Stimulated activated CD4-positive, alpha-beta T cell treated with anti-CD3 and anti-CD28 coated beads, Interleukin-1b, Interleukin-23, amount 100 ng/mL, for 4 hours (primary cell): ENCODE data around the gene TP63.
"Not testable (repeated sequence)": the region's sequence is repeated elsewhere in the genome, so short reads cannot be mapped to it uniquely, and the experiment has no call there.

Source experiments
- DNase-seq, 2 donors: peaks; one replicate each; pipeline ENCODE4 v3.0.0-alpha.2; 2020; ENCODE audit warnings: low read depth in 2 of 2

Gene TP63

DNA sequence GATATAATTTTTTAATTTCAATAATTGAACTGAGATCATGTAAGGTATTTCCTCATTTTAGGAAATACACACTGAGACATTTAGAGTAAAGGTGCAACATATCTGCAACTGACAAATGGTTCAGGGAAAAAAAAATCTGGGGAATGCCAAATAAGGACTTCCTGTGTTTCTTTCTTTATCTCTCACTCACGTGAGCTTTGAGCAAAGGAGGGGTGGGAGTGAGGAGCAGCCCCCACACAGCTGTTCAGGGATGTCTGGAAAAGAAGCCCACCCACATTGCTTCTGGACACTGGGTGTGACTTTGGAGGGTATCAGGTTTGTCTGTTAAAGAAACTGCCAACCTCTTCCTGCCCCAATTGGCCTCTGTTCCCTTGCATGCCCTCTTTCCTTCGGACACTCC is 5.6 kb upstream of the TP63 start:
- no peak for DNase-seq

DNA sequence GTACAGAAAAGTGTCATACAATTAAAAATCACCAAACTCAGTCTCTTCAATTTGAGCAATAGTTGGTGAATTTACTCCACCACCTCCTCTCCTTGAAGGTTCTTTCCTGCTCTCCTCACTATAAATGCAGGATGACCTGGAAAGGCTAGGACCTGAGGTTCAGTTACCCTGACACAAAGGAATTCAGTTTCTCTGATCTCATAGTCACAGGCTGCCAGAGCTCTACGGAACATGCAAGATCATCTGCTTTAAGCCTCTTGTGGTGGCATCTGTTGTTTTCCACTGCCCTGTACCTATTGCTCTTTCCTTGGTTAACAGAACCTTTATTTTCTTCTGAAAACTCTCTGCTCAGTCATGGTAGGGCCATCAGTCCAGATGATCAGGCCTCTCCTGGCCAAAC is 4.9 kb upstream of the TP63 start:
- DNase-seq = no peak

DNA sequence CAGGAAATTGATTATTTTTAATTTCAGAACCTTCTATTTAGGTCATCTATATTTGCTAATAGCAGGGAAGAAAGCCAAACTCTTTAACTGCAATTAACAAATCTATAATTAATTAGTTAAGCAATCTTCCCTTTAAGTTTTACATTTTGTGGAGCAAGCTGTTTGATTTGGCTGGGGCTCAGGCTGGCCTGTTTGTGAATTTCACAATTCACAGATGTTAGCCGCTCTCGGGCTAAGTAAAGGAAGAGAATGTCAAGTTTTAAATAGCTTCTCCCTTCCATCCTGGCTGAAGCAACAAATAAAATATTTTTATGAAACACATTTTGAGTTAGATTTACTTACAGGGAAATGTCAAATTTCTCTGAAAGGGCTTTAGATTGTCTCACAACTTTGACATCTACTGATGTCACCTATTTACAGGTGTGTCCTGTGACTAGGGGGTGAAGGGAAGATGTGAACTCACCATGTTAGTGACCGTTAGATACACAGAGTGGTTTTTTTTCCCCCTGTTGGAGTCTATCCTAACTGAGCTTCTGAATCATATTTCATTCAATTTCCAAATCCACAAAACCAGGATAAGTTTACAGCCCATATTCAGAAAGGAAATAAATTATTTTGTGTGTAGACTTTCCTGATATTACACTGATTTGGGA is 1.3 kb upstream of the TP63 start:
- DNase-seq = no peak

DNA sequence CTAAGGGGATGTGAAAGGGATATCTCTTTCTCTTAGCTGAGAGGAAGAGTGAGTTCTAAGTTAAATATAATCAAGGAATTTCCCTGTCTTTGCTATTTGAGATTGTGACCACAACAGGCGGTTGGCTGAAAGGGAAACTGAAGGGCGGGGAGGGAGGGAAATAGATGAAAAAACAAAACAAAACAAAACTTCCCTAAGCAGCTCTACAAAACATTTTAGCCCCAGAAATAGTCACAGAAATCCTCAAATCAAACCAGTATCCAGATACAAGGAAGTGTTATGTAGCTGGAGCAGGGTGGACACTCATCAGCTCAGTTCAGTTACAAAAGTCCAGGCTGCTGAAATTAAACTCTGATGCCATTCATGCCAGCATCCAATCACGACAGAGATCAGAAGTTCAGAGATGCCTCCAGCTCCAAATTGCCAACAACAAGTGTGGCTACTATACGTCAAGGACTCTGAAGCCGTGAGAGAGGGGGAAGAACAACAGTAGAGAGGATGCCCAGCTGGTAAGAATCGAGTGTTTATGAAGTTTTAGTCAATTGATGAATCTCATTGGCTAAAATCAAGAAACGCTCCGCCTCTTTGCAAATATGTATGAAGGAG is 319 bp upstream of the TP63 start:
- DNase-seq = no peak

DNA sequence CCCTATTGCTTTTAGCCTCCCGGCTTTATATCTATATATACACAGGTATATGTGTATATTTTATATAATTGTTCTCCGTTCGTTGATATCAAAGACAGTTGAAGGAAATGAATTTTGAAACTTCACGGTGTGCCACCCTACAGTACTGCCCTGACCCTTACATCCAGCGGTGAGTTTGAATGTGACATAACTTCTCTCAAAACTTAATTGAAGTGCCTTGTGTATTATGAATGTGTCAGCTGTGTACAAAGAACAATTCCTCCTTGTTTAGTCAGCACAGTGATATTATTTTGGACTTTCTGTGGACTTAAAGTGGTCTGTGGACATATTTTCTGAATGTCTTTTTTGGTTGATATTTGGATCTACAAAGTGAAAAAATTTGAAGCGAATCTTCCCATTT is 220 bp downstream of the TP63 start:
- no peak for DNase-seq

DNA sequence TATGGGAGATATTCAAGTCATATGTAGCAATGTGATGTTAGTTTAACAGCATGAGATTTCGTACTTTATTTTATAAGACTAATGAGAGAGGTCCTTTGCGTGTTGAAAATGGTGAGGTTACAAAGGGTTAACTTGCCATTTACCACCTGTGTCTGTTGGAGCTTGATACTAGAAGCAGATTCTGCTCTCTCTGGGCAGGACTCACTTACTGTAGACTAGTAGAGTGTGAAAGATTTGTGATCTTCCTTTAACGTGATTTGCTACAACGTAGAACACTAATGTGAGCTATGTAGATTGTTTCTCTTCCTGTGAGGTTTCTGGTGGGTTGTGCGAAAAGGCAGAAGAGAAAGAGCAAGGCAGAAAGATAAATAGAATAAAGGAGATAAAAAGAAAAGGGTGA is 1.1 kb downstream of the TP63 start:
- DNase-seq = no peak

DNA sequence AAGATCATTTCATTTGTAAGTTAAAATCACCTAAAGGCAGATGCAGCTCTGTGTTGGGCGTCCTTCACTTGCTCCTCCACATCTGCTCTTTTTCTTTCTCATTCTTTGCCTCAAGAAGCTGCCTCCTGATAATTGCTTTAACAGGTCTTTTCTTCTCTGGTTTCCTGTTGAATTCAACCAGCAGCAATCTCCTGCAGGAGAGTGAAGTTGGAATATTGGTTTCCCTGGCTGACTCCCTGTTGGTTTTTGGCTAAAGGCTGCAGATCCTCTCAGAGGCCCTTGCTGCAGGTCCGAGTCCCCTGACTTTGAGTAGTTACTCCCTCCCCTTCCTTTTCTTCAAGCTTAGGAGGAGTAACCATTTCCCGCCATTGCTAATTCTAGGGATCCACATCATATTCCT is 4.2 kb downstream of the TP63 start:
- no peak for DNase-seq

DNA sequence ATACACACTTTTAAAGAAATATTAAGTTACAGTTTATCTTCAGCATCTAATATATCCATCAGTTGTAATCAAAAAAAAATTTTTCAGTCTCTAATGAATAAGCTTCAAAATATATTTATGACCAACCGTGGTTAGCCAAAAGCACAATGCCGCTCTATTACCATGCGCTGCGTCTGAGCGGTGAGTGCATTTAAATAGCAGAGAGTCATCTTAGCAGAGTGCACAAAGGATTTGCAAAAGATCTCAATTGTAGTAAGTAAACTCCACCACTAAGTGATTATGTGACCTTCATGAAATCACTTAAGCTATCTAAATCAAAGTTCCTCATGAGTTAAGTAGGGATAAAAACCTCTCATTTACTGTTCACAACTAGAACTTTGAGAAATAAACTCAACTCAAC is 4.9 kb downstream of the TP63 start:
- no peak for DNase-seq

DNA sequence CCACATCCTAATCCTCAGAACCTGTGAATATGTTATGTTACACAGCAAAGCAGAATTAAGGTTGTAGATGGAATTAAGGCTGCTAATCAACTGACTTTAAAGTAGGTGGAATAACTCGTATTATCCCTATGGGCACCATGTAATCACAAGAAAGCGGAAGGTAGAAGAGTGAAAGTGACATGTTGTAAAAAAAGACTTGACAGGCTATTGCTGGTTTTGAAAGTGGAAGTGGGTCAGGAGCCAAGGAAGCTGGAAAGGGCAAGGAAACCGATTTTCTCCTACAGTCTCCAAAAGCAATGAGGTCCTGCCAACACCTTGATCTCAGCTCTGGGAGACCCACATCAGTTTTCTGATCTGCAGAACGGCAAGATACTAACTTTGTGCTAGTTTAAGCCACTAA is 6.6 kb downstream of the TP63 start:
- DNase-seq = no peak

DNA sequence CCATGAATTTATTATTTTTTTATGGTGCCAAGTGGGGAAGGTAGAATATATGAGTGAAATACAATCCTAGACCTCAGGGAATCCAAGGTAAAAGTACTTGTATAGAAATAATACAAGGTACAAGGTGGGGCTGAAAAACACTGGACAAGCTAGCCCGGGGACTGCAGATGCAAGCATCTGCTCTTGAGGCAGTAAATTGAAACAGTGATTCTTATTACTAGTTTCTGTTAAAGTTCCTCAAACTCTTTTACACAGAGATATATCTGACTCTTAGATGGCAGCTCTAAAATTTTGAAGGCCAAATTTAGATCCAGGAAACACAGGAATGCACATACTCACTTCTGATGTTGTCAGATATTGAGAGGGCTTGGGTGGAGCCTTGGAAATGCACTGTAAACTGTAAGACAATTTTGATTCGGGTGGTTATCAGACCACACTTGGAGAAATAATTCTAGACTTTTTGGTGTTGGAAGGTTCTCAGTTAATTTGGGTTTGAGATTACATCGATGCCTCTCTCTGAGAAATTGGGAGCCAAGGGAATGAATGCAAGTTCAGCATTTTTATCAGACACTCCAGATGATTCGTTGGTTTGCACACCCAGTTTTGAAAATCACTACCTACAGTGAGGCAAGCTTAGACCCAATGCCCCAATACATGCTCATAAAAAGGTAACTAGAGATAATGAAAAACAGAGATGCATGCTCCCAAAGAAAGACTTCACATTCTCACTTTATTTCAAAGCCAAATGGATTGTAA is 7.3 kb downstream of the TP63 start:
- no peak for DNase-seq

DNA sequence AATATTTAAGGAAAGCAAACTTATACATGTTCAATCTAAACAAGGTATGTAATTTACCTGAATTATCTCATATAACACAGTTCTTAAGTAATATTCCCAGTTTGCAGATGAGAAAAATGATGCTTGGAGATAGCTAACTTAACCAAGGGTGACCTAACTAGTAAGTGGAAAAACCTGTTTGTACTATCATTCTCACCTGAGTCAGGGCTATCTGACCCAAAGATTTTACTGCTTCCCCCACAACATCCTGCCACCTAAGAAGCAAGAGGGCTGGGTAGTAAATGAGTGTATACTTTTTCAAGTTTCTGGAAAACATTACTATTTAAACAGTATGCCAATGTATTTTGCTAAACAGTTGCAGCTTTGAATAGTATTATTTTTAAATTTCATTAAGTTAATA is 10.6 kb downstream of the TP63 start:
- no peak for DNase-seq

DNA sequence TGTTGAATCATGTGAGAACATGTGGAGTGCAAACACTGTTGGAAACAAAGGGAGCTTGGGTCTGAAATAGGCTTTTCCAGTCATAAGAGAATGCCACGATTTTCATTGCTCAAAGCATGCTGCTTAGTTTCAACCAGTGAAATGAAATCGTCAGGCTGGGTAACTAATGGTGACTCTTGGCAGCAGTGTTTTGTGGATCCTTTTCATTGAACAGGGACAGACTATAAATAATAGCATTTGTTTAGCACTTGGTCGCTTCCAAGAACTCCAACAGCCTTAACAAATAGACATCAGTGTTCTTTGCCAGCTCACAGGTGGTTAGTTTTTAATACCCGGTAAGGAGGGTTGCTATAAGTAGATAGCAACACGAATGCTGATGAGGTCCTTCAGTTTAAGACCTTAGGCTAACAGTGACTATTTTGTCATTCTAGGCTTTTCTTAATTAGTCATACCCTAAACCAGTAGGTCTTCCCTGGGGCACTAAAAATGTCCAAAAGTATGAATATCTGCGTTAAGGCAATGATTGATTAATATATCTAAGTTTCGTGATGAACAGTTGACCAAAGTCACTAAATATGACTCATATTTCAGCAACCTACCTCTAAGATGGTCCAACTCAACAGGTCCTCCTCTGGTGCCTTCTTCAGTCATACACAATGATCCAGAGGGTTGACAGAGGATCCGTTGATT is 15.8 kb downstream of the TP63 start:
- no peak for DNase-seq

DNA sequence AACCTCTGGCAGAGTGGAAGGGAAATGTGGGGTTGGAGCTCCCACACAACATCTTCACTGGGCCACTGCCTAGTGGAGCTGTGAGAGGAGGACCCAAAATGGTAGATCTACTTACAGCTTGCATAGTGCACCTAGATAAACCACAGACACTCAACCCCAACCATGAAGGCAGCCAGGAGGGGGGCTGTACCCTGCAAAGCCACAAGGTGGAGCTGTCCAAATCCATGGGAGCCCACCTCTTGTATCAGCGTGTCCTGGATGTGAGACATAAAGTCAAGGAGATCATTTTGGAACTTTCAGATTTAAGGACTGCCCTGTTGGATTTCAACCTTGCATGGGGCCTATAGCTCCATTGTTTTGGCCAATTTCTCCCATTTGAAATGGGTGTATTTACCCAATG is 20.9 kb downstream of the TP63 start:
- DNase-seq = no peak

DNA sequence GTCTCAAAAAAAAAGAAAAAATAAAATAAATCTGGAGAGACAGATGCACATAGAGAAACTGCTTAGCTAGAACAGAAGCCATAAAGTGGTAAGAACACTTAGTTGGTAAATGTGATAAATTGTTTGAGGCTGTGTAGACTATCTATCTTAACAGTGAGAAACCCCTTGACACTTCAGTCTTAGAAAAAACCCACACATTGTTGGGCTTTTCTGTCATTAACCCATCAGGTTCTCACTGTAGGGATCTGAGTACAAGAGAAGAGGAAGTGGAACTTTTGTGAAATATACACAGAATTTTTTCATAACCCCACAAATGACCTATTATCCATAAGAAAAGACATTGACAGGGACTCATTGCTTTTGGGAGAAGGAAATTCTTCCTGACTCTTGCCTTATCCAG is 24.4 kb downstream of the TP63 start:
- DNase-seq = no peak

DNA sequence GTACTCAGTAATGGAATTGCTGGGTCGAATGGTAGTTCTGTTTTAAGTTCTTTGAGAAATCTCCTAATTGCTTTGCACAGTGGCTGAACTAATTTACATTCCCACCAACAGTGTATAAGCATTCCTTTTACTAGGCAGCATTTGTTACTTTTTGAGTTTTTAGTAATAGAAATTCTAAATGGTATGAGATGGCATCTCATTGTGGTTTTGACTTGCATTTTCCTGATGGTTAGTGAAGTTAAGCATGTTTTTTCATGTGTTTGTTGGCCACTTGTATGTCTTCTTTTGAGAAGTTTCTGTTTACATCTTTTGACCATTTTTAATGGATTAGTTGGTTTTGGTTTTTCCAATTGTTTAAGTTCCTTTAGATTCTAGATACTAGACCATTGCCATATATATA is 28.4 kb downstream of the TP63 start:
- DNase-seq = no peak

DNA sequence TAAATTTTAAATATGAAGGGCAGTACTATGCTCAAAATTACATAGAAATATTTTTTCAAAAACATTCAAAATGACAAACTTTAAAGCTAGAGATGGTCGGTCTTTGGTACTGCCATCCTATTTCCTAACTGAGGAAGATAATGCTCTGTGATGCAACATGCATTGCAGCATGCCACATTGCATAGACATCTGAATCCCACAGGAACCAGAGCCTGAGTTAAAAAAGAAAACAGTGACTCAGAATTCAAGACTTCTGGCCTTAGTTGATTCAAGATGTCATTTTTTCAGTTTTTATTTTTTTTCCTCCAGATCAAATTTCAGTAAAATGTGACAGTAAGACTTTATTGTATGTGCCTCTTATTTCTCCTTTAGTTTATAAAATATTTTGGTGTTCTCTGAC is 33.1 kb downstream of the TP63 start:
- DNase-seq = no peak

DNA sequence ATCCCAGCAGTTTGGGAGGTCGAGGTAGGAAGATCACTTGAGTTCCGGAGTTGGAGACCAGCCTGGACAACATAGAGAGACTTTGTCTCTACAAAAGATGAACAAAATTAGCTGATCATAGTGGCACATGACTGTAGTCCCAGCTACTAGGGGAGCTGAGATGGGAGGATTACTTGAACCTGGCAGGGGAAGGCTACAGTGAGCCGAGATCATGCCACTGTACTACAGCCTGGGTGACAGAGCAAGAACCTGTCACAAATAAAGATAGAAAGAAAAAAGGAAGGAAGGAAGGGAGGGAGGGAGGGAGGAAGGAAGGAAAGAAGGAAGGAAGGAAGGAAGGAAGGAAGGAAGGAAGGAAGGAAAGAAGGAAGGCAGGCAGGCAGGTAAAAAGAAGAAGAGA is 41.2 kb downstream of the TP63 start:
- DNase-seq = not testable (repeated sequence)

DNA sequence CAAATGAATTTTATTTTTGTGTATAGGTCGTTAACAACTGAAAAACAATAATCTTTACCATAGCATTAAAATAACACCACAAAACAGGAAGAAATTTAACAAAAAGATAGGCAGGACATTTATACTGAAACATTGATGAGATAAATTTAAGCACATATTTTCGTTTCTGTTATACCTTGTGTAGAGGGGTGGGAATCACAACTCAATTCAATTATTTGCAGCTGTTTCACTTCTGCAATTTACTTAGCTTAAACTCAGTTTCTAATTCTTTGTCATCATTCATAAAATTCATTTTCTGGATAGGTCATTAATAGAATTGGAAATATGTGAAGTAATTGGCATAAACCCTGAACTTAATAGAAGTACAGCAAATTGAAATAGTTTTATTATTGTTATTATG is 42.3 kb downstream of the TP63 start:
- DNase-seq = no peak

DNA sequence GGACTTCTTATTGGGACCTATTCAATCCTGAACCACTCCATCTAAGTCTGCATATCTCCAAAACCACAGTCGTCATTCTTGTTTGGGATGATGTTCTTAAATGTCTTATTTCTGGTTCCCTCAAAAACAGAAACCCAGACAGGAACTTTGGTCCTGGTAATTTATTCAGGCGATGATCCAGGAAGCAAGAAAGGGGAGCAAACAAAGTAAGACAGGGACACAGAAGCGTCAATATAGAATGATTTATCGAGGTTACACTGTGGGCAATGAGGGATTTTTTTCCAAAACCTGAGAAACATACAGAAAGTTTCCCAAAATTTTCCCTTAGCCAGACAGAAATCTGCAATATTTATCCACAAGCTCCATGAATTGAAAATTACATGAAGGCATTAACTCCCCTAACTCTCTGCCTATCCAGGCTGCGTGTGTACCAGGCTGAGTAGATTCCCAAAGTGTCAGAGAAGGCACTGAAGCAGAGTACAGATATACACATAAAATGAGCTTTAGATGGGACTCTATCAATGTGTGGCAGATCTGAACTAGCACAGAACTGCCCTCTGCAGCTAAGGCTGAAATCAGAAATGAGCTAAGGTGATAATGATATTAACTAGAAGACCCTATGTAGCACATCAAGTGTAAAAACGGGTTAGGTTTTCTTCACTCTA is 43.2 kb downstream of the TP63 start:
- DNase-seq = no peak

DNA sequence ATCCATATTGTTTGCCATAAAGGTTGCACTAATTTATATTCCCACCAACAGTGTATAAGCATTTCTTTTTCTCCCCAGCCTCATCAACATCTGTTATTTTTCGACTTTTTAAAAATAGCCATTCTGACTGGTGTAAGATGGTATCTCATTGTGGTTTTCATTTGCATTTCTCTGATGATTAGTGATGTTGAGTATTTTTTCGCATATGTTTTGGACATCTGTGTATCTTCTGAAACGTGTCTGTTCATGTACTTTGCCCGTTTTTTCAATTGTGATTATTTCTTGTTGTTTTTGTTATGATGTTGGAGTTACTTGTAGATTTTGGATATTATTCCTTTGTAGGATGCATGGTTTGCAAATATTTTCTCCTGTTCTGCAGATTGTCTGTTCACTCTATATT is 46.5 kb downstream of the TP63 start:
- no peak for DNase-seq

DNA sequence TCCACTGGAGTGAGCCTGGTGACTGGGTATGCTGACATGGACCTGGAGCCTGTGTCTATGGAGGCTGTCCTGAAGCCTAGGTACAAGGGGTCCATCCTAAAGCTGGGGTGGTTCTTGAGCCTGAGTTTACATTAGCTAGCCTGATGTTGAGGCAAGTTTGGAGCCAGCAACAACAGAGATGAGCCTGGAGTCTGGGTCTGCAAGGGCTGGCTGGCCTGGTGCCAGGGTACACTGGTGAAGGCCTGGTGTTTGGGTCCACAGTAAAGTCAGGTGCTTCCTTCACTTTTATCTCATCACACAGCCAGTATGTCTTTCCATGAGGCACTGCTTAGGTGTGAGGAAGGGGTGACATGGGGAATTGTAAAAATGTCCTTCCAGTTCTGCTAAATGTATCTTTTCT is 49.5 kb downstream of the TP63 start:
- DNase-seq = no peak

DNA sequence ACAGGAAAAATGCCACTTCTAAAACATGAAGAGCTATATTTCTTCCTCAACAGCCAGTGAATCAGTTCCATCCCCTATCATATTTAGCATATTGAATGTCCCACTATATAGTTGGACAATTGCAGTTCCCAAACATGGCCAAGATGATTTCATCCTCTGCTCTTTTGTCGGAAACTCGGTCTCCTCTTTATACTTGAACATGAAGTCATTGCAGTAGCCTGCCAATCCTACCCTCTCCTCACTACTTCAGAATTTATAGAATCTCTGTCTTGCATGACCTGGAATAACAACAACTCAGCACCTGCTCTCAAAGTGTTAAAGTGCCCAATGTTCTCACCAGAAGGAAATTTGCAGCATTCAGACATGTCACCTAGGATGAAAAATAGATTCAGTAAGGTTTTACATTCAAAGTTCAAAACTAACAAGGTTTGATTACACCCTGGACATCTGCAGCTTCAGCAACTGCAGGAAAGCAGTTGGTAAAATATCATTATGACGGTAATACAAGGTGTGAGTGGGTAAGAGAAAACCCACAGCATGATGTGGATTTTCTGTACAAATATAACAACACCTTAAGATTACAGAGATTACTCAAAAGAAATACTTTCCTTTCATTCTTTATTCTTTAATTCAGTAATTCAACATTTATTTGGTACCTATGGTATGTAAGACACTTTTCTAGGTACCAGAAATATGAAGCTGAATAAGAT is 52.5 kb downstream of the TP63 start:
- no peak for DNase-seq
